Right renal pelvis (tissue), 4 donors: Measurements from ENCODE around the gene TOMM20. TPM values are rescaled to one million over a fixed set of nuclear protein-coding genes. Genes with fewer than 3 reads are reported as not detected.

ENCODE experiments used
- DNase-seq, 4 donors: peaks; one replicate each; pipeline ENCODE4 v3.0.0-alpha.2; 2013; ENCODE audit warnings: low read depth in 4 of 4, low spot score in 3 of 4, missing footprints in 1 of 4
- polyA plus RNA-seq, 4 donors: library from polyadenylated mRNA; unstranded; fragments of 120-200 nt; gene quantifications; one replicate each; pipeline ENCODE4 v1.2.1, GENCODE V29; 2013; ENCODE audit not compliant: insufficient read length in 4 of 4

Gene TOMM20
- polyA plus RNA-seq, 4 donors, result 215 to 232 (median 225) TPM

GRCh38 chr1:235069577-235070563 lies 58.8 kb downstream of the TOMM20 start:
- DNase-seq, result no peak

DNA sequence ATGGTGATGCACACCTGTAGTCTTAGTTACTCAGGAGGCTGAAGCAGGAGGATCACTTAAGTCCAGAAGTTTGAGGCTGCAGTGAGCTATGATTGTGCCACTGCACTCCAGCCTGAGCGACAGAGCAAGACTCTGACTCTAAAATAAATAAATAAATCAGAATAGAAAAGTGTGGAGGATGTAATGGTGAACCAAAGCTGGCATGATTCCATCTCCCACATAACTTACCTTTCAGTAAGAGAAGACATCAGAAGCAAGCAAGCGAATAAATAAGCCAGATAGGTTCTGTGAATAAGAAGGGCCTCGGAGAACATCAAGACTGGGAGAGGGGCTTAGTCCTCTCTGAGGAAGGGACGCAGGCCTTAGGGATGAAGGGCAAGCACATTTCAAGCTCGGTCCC lies 59.5 kb downstream of the TOMM20 start:
- no peak for DNase-seq

- DNase-seq, result no peak
Measured at GRCh38 chr1:235068158-235069121, 60.2 kb downstream of the TOMM20 start.

GRCh38 chr1:235067396-235068157 lies 61.1 kb downstream of the TOMM20 start:
- DNase-seq, result no peak

GRCh38 chr1:235063068-235063765 lies 65.4 kb downstream of the TOMM20 start:
- DNase-seq, result no peak

GRCh38 chr1:235060607-235061470 lies 67.8 kb downstream of the TOMM20 start:
- DNase-seq, result peak in 1 of 4 donors; percentile 65

Other genes with a start within 250 kb of the TOMM20 start
- 10 to 100 TPM; 68.7 to 88.6 (median 82.6) TPM for gene RBM34, start 32.4 kb upstream of the TOMM20 start, polyA plus RNA-seq
- 10 to 100 TPM; 45.3 to 55.6 (median 50.3) TPM for gene ARID4B, start 199.3 kb upstream of the TOMM20 start, polyA plus RNA-seq
- gene GGPS1, start 199.7 kb upstream of the TOMM20 start, polyA plus RNA-seq, result 10 to 100 TPM; 51.8 to 73.9 (median 65.9) TPM
- gene TBCE, start 238.6 kb upstream of the TOMM20 start, polyA plus RNA-seq, result 10 to 100 TPM; 45.3 to 63.8 (median 59.1) TPM